ENCODE results near the gene GRIK3. TPM values are rescaled to one million over a fixed set of nuclear protein-coding genes. Genes with fewer than 3 reads are reported as not detected.

Gene GRIK3
- total and polyA plus RNA-seq, 2 experiments from 2014 or later = 0.31 to 2.9 TPM

- no peak for ATAC-seq
- no peak overlapping the region for H3K27ac Mint-ChIP-seq
- no peaks in the 10 kb centered on the region for H3F3A ChIP-seq (replicated peaks; ENCODE audit: low read depth)
- peaks cover 42% of the 10 kb centered on the region for H3K4me1 ChIP-seq (ENCODE audit: insufficient read depth)
- H3K4me3 Mint-ChIP-seq = no peak overlapping the region
- H3K27me3 ChIP-seq (ENCODE audit: insufficient read depth) = no peaks in the 10 kb centered on the region
- H3K36me3 Mint-ChIP-seq (ENCODE audit: low read depth) = no peaks in the 10 kb centered on the region; the same call in 2 of the 3 replicates
- H3K9me3 Mint-ChIP-seq = no peaks in the 10 kb centered on the region; the same call in 2 of the 3 replicates
- H3K27me3 Mint-ChIP-seq (ENCODE audit: insufficient read depth, low read depth, poor library complexity) = peaks cover 21% of the 10 kb centered on the region
- no peaks in the 10 kb centered on the region for H3K36me3 ChIP-seq (ENCODE audit: insufficient read depth)
- no peaks in the 10 kb centered on the region for H3K9me2 ChIP-seq (ENCODE audit: insufficient read depth)
- H3K4me2 ChIP-seq = no peak overlapping the region
- no peaks in the 10 kb centered on the region for H4K20me1 ChIP-seq (replicated peaks; ENCODE audit: insufficient read depth)
- no peak overlapping the region for H2AFZ ChIP-seq
- no peak overlapping the region for H3K27ac ChIP-seq (ENCODE audit: low read depth)
- TF ChIP-seq ZNF114 (CRISPR knock-in tag; IDR thresholded peaks at IDR 0.05) (no peak), ZNF462 (CRISPR knock-in tag; IDR thresholded peaks at IDR 0.05) (no peak), ETS1 (IDR thresholded peaks at IDR 0.05) (no peak), REST (IDR thresholded peaks at IDR 0.05; ENCODE audit: unreplicated experiment) (no peak), EZH2phosphoT487 (IDR thresholded peaks at IDR 0.05; ENCODE audit: unreplicated experiment) (no peak), STAT1 (IDR thresholded peaks at IDR 0.05; ENCODE audit: unreplicated experiment) (no peak)
- no peaks in the 10 kb centered on the region for H3K79me2 ChIP-seq (replicated peaks; ENCODE audit: insufficient read depth)
- H3K4me1 Mint-ChIP-seq = peaks cover 72% of the 10 kb centered on the region
- no peak overlapping the region for H3K4me3 ChIP-seq
- DNase-seq (ENCODE audit: low spot score) = no peak
Observed at GRCh38 chr1:36844917-36845316, 189.4 kb downstream of the GRIK3 start.
